ENCODE measurements around the gene KRTAP5-5. TPM values are rescaled to one million over a fixed set of nuclear protein-coding genes. Genes with fewer than 3 reads are reported as not detected.

Gene KRTAP5-5
- total RNA-seq, 1 experiment from 2014 or later, result not detected

DNA sequence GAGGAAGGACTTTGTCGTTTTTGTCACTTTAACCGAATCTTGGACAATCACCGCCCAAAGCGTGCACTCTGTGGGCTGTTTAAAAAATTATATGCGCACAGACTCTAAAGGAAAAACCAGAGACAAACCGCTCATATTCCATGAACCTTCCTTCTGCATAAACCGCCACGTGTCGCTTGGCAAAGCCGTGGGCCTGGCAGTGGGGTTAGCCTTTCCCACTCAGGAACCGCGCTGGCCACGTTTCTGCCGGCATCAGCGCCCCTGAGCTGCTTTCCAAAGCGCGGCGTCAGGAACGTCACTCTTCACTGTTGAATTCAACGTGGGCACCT lies 22.8 kb downstream of the KRTAP5-5 start:
- TF ChIP-seq, protein P1, sequence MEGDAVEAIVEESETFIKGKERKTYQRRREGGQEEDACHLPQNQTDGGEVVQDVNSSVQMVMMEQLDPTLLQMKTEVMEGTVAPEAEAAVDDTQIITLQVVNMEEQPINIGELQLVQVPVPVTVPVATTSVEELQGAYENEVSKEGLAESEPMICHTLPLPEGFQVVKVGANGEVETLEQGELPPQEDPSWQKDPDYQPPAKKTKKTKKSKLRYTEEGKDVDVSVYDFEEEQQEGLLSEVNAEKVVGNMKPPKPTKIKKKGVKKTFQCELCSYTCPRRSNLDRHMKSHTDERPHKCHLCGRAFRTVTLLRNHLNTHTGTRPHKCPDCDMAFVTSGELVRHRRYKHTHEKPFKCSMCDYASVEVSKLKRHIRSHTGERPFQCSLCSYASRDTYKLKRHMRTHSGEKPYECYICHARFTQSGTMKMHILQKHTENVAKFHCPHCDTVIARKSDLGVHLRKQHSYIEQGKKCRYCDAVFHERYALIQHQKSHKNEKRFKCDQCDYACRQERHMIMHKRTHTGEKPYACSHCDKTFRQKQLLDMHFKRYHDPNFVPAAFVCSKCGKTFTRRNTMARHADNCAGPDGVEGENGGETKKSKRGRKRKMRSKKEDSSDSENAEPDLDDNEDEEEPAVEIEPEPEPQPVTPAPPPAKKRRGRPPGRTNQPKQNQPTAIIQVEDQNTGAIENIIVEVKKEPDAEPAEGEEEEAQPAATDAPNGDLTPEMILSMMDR (IDR thresholded peaks at IDR 0.05; ENCODE audit: insufficient read depth in 1 of 2, low read depth in 1 of 2, low read length in 1 of 2, severe bottlenecking in 1 of 2, unreplicated experiment in 1 of 2), result no peak
- Histone ChIP-seq H3K4me1 (peaks cover 37% of the 10 kb centered on the region), H3K9me3 (no peaks in the 10 kb centered on the region), H3K27me3 (replicated peaks; ENCODE audit: control insufficient read depth, insufficient read depth, low read length) (no peaks in the 10 kb centered on the region), H3K4me3 (ENCODE audit: low read depth, low read length) (no peak overlapping the region), H3K36me3 (ENCODE audit: control insufficient read depth, insufficient read depth, low read length) (no peaks in the 10 kb centered on the region)
- peak overlapping the region; percentile 42 for H3K27ac Mint-ChIP-seq (ENCODE audit: unreplicated experiment)
- H3K9me3 Mint-ChIP-seq (ENCODE audit: unreplicated experiment), result no peaks in the 10 kb centered on the region
- no peak for DNase-seq
- no TSS peak for BruUV-seq (replicated peaks)
- no peaks in the 10 kb centered on the region for H3K36me3 Mint-ChIP-seq (ENCODE audit: insufficient read depth, unreplicated experiment)
- ChIA-PET CTCF (interaction anchor here (0.5 to 5.5 kb wide), 49 partner anchors 12 to 506 kb away, joined by 3 to 188 read pairs (median 4); partner anchors contain the start of genes IGF2, MRPL23, SYT8 and TNNT3), POLR2A (interaction anchor here (0.8 kb wide), 1 partner anchor 179 kb away, joined by 3 read pairs; no protein-coding TSS in a partner anchor)
- intact Hi-C loops (cut with micrococcal nuclease; ENCODE audit: unreplicated experiment), result loop anchor here (2.0 kb wide), 2 partner anchors 178 to 266 kb away; partner anchors contain the start of gene TNNT3
- H3K4me1 Mint-ChIP-seq (ENCODE audit: low read depth, unreplicated experiment), result peaks cover 17% of the 10 kb centered on the region
- no peak overlapping the region for H3K4me3 Mint-ChIP-seq (ENCODE audit: unreplicated experiment)
- no peaks in the 10 kb centered on the region for H3K27me3 Mint-ChIP-seq (ENCODE audit: insufficient read depth, unreplicated experiment)

DNA sequence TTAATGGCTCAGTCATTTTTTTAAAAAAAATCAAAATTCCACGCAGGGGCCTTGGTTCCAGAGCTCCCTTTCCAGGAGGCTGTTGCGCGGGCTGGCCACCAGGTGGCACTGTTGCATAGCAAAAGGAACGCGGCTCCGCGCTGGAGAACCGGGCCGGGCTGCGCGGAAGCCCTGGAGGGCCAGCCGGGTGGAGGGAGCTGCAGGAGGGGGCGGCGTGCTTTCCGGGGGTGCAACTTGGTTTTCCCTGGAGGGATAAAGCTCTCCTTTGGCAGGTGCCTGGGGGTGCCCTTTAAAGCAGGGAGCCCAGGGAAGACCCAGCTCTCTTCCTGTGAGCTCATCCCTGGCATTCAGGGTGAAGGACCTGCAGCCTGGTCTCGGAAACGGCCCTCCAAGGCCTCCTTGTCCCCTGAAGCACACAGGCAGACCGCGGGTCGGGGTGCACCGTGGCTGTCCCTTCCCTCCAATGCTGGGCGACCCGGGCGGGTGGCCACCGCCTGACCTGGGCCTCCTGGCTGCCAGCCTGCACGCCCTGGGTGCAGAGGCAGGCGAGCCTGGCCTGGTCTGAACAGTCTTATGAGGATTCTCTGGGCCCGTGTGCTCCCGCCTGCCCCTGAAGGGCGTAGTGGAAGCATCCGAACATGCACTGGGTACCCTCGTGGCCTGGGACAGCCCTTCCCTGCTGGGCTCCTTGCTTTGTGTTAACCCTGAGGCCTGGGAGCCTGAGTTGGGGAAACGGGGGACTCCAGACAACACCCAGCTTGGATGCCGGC lies 23.4 kb downstream of the KRTAP5-5 start:
- H3K27me3 ChIP-seq (replicated peaks; ENCODE audit: control insufficient read depth, insufficient read depth, low read length), result no peaks in the 10 kb centered on the region
- TF ChIP-seq, protein P1 (IDR thresholded peaks at IDR 0.05; ENCODE audit: insufficient read depth in 1 of 2, low read depth in 1 of 2, low read length in 1 of 2, severe bottlenecking in 1 of 2, unreplicated experiment in 1 of 2), result peak; percentile 93 to 97
- CTCF ChIA-PET, result interaction anchor here (0.5 to 5.5 kb wide), 49 partner anchors 13 to 506 kb away, joined by 3 to 188 read pairs (median 4); partner anchors contain the start of genes IGF2, MRPL23, SYT8 and TNNT3
- Mint-ChIP-seq H3K27ac (ENCODE audit: unreplicated experiment) (peak overlapping the region; percentile 42), H3K27me3 (ENCODE audit: insufficient read depth, unreplicated experiment) (no peaks in the 10 kb centered on the region), H3K4me3 (ENCODE audit: unreplicated experiment) (no peak overlapping the region), H3K4me1 (ENCODE audit: low read depth, unreplicated experiment) (peaks cover 17% of the 10 kb centered on the region), H3K36me3 (ENCODE audit: insufficient read depth, unreplicated experiment) (no peaks in the 10 kb centered on the region), H3K9me3 (ENCODE audit: unreplicated experiment) (no peaks in the 10 kb centered on the region)
- POLR2A ChIA-PET, result interaction anchor here (0.8 kb wide), 1 partner anchor 178 kb away, joined by 3 read pairs; no protein-coding TSS in a partner anchor
- intact Hi-C loops (cut with micrococcal nuclease; ENCODE audit: unreplicated experiment), result loop anchor here (1.0 to 2.0 kb wide), 4 partner anchors 38 to 497 kb away; partner anchors contain the start of gene TNNT3
- no peaks in the 10 kb centered on the region for H3K36me3 ChIP-seq (ENCODE audit: control insufficient read depth, insufficient read depth, low read length)
- DNase-seq, result peak; percentile 74 to 91
- no peak overlapping the region for H3K4me3 ChIP-seq (ENCODE audit: low read depth, low read length)
- H3K9me3 ChIP-seq, result no peaks in the 10 kb centered on the region
- H3K4me1 ChIP-seq, result peaks cover 37% of the 10 kb centered on the region
- no TSS peak for BruUV-seq (replicated peaks)

DNA sequence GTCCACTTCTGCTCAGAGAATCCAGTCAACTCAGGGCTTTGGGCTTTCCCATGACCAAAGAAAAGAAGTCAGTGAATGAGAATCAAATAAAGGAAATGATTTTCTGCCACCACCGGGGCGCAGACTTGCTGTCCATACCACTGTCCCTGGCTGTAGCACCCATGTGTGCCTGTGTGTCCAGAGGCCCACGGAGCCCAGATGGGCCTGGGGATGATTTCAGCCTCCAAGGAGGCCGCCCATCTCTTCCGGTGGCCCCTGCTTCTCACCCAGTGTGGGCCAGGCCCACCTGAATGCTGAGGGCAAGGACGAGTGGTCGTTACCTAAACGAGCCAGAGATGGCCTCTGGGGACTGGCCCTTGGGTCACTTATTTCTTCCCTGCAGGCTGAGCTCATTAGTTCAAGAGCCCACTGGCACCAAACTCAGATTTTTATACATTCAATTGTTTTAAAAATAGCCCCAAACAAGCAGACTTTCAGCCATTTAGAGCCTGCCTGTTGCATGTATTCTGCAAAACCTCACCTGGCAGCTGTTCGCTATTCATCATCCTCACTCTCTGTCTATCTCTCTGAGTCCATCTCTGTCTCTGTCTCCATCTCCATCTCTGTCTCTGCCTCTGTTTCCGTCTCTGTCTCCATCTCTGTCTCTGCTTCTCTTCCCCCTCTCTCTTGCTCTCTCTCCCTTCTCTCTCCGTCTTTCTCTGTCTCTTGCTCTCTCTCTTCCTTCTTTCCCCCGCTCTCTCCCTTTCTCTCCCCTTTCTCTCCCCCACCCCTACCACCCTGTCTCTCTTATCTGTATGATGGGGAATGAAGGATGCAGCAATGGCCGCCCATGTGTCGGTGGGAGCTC lies 24.2 kb downstream of the KRTAP5-5 start:
- H3K36me3 ChIP-seq (ENCODE audit: control insufficient read depth, insufficient read depth, low read length), result no peaks in the 10 kb centered on the region
- Mint-ChIP-seq H3K27ac (ENCODE audit: unreplicated experiment) (peak overlapping the region; percentile 55), H3K27me3 (ENCODE audit: insufficient read depth, unreplicated experiment) (no peaks in the 10 kb centered on the region), H3K4me1 (ENCODE audit: low read depth, unreplicated experiment) (peaks cover 21% of the 10 kb centered on the region), H3K4me3 (ENCODE audit: unreplicated experiment) (no peak overlapping the region), H3K36me3 (ENCODE audit: insufficient read depth, unreplicated experiment) (no peaks in the 10 kb centered on the region), H3K9me3 (ENCODE audit: unreplicated experiment) (no peaks in the 10 kb centered on the region)
- ChIA-PET CTCF (interaction anchor here (0.6 to 5.5 kb wide), 22 partner anchors 7 to 502 kb away, joined by 3 to 188 read pairs (median 6); partner anchors contain the start of genes IGF2 and SYT8), POLR2A (no interaction called here)
- peak; percentile 38 to 46 for DNase-seq
- H3K9me3 ChIP-seq, result no peaks in the 10 kb centered on the region
- TF ChIP-seq, protein P1 (IDR thresholded peaks at IDR 0.05; ENCODE audit: insufficient read depth in 1 of 2, low read depth in 1 of 2, low read length in 1 of 2, severe bottlenecking in 1 of 2, unreplicated experiment in 1 of 2), result peak in 1 of 2 experiments; percentile 17
- peaks cover 37% of the 10 kb centered on the region for H3K4me1 ChIP-seq
- intact Hi-C loops (cut with micrococcal nuclease; ENCODE audit: unreplicated experiment), result loop anchor here (1.0 to 2.0 kb wide), 4 partner anchors 38 to 497 kb away; partner anchors contain the start of gene TNNT3
- H3K27me3 ChIP-seq (replicated peaks; ENCODE audit: control insufficient read depth, insufficient read depth, low read length), result no peaks in the 10 kb centered on the region
- H3K4me3 ChIP-seq (ENCODE audit: low read depth, low read length), result no peak overlapping the region
- no TSS peak for BruUV-seq (replicated peaks)
